ENCODE measurements around the gene PCBD1.

Gene PCBD1

GRCh38 chr10:70917226-70917625 is 28.9 kb upstream of the PCBD1 start:
- DNase-seq (ENCODE audit: low read depth), result no peak

- DNase-seq (ENCODE audit: low read depth), result no peak
Measured at GRCh38 chr10:70916241-70916640, 27.9 kb upstream of the PCBD1 start.

GRCh38 chr10:70915806-70916205 is 27.4 kb upstream of the PCBD1 start:
- no peak for DNase-seq (ENCODE audit: low read depth)

- DNase-seq (ENCODE audit: low read depth), result no peak
Measured at GRCh38 chr10:70915206-70915605, 26.8 kb upstream of the PCBD1 start.

GRCh38 chr10:70914316-70914864 is 26.0 kb upstream of the PCBD1 start:
- no peak for DNase-seq (ENCODE audit: low read depth)

GRCh38 chr10:70913893-70914240 is 25.5 kb upstream of the PCBD1 start:
- DNase-seq (ENCODE audit: low read depth), result no peak

- DNase-seq (ENCODE audit: low read depth), result no peak
Measured at GRCh38 chr10:70913191-70913892, 25.0 kb upstream of the PCBD1 start.

- no peak for DNase-seq (ENCODE audit: low read depth)
Measured at GRCh38 chr10:70912556-70912955, 24.2 kb upstream of the PCBD1 start.

- DNase-seq (ENCODE audit: low read depth), result no peak
Measured at GRCh38 chr10:70911386-70911785, 23.0 kb upstream of the PCBD1 start.

- no peak for DNase-seq (ENCODE audit: low read depth)
Measured at GRCh38 chr10:70910486-70911341, 22.3 kb upstream of the PCBD1 start.

- no peak for DNase-seq (ENCODE audit: low read depth)
Measured at GRCh38 chr10:70909326-70909935, 21.1 kb upstream of the PCBD1 start.

GRCh38 chr10:70908406-70909296 is 20.3 kb upstream of the PCBD1 start:
- no peak for DNase-seq (ENCODE audit: low read depth)

- no peak for DNase-seq (ENCODE audit: low read depth)
Measured at GRCh38 chr10:70907637-70908405, 19.5 kb upstream of the PCBD1 start.

- no peak for DNase-seq (ENCODE audit: low read depth)
Measured at GRCh38 chr10:70906953-70907636, 18.7 kb upstream of the PCBD1 start.

- DNase-seq (ENCODE audit: low read depth), result no peak
Measured at GRCh38 chr10:70906031-70906783, 17.8 kb upstream of the PCBD1 start.

GRCh38 chr10:70905071-70906021 is 17.0 kb upstream of the PCBD1 start:
- no peak for DNase-seq (ENCODE audit: low read depth)

- DNase-seq (ENCODE audit: low read depth), result no peak
Measured at GRCh38 chr10:70903262-70903921, 15.0 kb upstream of the PCBD1 start.

All from activated T-cell treated with anti-CD3 and anti-CD28 coated beads for 24 hours (primary cell).